GM21447 (cell line): ENCODE measurements around the gene RNF213.

Experiments
- ATAC-seq: cut with Tn5 transposase; IDR thresholded peaks from one replicate; pipeline ENCODE4 v1.9.1; 2021; ENCODE audit not compliant: unreplicated experiment

The RNF213 gene

DNA sequence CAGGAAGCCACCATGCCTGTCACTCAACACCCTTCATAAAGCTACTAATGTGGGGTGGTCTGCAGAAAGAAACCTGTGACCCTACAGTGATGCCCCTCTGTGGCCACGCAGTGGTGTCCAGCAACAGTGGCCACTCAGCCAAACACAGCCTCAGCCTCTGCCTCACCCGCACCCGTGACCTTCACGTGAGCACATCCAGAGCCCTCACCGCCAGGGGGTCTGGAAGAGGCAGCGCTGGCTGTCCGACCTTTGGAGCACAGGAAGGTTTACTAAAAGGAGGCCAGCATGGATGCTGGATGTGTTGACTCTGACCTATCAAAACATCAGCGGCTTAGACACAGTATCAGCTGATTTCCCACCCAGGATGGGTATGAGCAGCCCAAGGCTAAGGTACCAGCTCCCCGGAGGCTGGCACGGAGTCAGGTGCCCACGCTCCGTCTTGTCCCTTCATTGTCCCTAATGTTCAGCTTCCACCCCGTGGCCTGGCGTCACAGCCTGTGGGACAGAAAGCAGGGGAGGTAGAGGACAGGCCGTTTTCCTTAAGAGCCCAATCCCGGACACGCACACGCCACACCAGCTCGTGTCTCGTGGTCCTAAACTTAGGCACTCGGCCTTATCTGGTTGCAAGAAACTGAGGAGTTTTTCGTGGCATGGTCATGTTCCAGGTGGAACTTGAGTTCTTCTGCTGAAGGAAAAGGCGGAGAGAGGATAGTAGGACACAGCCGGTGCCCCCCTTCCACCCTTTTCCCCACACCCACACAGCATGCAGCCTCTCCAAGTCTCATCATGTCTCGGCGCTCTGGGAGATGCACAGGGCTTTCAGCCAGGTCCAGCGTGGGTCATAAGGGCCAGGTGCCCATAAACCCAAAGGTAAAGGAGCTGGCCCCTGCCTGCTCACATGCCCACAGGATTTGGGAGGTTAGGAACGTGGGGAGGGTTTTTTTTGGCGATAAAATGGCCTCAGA, 104.6 kb downstream of the RNF213 start:
- ATAC-seq = no peak

GRCh38 chr17:80365983-80366382, 105.3 kb downstream of the RNF213 start:
- ATAC-seq = no peak

GRCh38 chr17:80367503-80367902, 106.9 kb downstream of the RNF213 start:
- ATAC-seq = no peak

GRCh38 chr17:80371196-80371595, 110.5 kb downstream of the RNF213 start:
- no peak for ATAC-seq

DNA sequence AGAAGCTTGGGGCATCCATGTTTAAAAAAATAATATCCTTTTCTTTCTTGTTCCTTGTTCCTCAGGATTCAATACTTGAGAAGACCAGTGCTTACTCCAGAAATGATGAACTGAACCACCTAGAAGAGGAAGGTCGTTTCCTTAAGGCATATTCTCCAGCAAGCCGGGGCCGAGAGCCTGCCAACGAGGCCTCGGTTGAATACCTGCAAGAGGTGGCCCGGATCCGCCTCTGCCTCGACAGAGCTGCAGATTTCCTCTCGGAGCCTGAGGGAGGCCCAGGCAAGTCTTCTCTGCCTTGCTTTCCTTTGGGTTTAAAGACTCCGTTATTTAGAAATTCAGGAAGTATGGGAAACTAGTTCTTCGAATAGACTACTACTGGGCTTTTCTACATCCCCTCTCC, 111.8 kb downstream of the RNF213 start:
- ATAC-seq = no peak

- ATAC-seq = no peak
These were observed 112.4 kb downstream of the RNF213 start for GRCh38 chr17:80372922-80373570.

GRCh38 chr17:80374039-80374731, 113.5 kb downstream of the RNF213 start:
- ATAC-seq = no peak

DNA sequence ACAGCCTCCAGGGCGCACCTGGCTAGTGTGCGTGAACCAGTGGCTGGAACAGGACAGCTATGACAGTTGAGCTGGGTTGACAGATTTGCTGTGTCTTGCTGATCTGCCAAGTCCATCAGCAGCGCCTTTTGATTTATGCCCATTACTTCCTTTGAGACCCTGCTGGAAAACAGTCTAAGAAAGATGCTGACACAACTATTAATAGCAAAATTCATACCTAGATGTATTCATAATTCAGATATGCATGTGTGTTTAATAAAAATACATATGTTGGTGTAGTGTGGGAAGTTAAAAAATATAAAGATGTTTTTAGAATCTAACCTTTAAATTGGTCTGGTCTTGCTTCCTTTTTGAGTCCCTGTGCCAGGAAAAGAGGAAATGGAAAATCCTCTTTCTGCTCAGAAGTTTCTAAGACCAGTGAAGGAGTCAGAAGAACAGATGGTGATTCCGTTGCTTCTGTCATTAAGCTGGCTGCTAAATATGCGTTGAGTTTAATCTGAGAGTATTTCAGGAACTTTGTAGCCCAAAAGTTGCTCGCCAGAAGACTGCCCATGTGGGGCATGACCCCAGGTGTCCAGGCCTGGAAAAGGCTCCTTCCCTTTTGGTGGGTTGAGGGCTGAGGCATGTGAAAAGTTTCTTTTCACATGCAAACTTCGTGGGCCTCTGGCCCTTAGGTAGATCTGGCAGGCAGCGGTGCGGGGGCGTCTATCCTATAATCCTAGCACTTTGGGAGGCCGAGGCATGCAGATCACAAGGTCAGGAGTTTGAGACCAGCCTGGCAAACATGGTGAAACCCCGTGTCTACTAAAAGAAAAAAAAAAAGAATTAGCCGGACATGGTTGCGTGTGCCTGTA, 114.3 kb downstream of the RNF213 start:
- ATAC-seq = no peak

GRCh38 chr17:80376531-80376930, 115.9 kb downstream of the RNF213 start:
- ATAC-seq = no peak

DNA sequence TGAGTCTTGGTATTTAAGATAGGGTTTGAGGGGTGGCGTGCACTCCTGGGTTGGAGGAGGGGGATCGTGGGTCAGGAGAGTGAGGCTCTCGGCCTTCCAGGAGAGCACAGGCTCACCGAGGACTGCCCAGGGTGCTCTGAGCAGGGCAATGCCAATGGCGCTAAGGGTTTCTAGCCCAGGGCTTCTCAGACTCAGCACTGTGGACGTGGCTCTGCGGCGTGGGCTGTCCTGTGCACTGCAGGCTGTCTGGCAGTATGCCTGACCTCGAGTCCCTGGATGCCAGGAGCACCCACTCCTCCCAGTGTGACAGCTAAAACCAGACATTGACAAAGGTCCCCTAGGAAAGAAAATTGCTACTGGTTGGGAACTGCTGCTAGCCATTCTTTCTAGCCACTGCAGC, 117.1 kb downstream of the RNF213 start:
- ATAC-seq = no peak

DNA sequence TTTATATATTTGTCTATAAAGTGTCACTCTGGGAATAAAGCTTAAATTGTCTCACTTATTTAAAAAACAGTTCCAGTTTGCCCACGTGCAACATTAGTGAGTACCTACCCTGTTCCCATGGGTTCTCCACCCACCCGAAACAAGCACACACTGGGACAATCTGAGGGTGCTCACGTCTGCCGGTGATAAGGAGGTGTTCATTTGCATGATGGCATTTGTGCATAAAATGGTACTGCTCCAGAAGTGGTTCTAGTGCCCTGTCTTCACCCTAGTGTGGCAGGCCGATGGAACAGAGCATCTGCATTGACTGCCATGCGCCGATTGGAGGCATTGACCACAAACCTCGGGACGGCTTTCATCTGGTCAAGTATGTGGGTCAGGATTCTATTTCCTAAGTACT, 118.7 kb downstream of the RNF213 start:
- ATAC-seq = no peak

GRCh38 chr17:80380068-80380467, 119.4 kb downstream of the RNF213 start:
- ATAC-seq = no peak

GRCh38 chr17:80380555-80381002, 119.9 kb downstream of the RNF213 start:
- ATAC-seq = no peak

DNA sequence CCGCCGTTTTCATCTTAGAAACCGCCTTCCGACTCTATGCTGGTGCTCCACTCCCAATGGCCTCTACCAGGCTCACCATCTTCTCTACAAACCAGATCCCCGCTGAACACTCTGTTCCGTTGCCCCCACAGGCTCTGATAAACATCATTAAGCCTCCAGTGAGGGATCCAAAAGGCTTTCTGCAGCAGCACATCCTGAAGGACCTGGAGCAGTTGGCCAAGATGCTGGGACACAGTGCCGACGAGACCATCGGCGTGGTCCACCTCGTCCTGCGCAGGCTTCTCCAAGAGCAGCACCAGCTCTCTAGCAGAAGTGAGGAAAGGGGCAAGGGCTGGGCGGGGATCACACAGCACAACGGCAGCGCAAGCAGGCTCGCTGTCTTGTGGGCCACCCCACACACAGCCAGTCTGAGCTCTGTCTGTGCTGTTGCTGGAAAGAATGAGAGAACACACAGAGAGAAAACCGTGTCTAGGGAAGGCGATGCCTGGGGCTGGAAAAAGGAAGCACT, 120.8 kb downstream of the RNF213 start:
- no peak for ATAC-seq

GRCh38 chr17:80382446-80382845, 121.8 kb downstream of the RNF213 start:
- ATAC-seq = no peak

DNA sequence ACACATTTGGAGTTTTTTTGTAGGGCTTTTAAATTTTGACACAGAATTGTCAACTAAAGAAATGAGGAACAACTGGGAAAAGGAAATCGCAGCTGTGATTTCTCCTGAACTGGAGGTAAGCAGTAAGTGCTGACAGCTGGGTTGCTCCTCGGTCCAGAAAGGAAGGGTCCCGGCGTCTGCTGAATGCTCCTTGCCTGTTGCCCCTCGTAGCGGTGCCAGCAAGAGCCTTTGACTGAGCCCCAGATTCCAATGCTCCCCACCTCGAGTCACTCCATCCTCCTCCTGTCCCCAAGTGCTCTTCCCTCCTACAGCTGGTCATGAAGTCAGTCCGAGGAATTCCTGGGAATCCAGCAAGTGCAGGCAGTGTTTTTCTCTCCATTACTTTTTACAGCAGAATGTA, 122.3 kb downstream of the RNF213 start:
- no peak for ATAC-seq

GRCh38 chr17:80384078-80384960, 123.7 kb downstream of the RNF213 start:
- ATAC-seq = no peak

- no peak for ATAC-seq
These were observed 124.4 kb downstream of the RNF213 start for GRCh38 chr17:80385046-80385445.

GRCh38 chr17:80386341-80386740, 125.7 kb downstream of the RNF213 start:
- no peak for ATAC-seq
